ENCODE results near the gene ADPRS.

Gene ADPRS

GRCh38 chr1:36136535-36136934, 47.8 kb downstream of the ADPRS start:
- no peak for DNase-seq (ENCODE audit: extremely low read depth, insufficient read length)
- peaks cover 18% of the 10 kb centered on the region for H3K36me3 ChIP-seq (ENCODE audit: control insufficient read depth, insufficient read depth, low read length)
- no peaks in the 10 kb centered on the region for H3K27me3 ChIP-seq (replicated peaks; ENCODE audit: control insufficient read depth, insufficient read depth, low read length)
- no peak for TF ChIP-seq CTCF (IDR thresholded peaks at IDR 0.05; ENCODE audit: insufficient read depth, low read length, poor library complexity, severe bottlenecking)
- H3K4me3 ChIP-seq (replicated peaks; ENCODE audit: low read depth, low read length), result no peak overlapping the region

- no peaks in the 10 kb centered on the region for H3K27me3 ChIP-seq (replicated peaks; ENCODE audit: control insufficient read depth, insufficient read depth, low read length)
- no peak for DNase-seq (ENCODE audit: extremely low read depth, insufficient read length)
- no peak for TF ChIP-seq CTCF (IDR thresholded peaks at IDR 0.05; ENCODE audit: insufficient read depth, low read length, poor library complexity, severe bottlenecking)
These were observed 48.5 kb downstream of the ADPRS start for GRCh38 chr1:36137226-36137625.

GRCh38 chr1:36137776-36138175, 49.1 kb downstream of the ADPRS start:
- no peak for DNase-seq (ENCODE audit: extremely low read depth, insufficient read length)
- peaks cover 18% of the 10 kb centered on the region for H3K36me3 ChIP-seq (ENCODE audit: control insufficient read depth, insufficient read depth, low read length)
- no peak overlapping the region for H3K4me3 ChIP-seq (replicated peaks; ENCODE audit: low read depth, low read length)
- TF ChIP-seq CTCF (IDR thresholded peaks at IDR 0.05; ENCODE audit: insufficient read depth, low read length, poor library complexity, severe bottlenecking), result no peak
- no peaks in the 10 kb centered on the region for H3K27me3 ChIP-seq (replicated peaks; ENCODE audit: control insufficient read depth, insufficient read depth, low read length)

More at GRCh38 chr1:36137226-36137625, 48.5 kb downstream of the ADPRS start:
- Histone ChIP-seq H3K36me3 (ENCODE audit: control insufficient read depth, insufficient read depth, low read length) (peaks cover 18% of the 10 kb centered on the region), H3K4me3 (replicated peaks; ENCODE audit: low read depth, low read length) (no peak overlapping the region)

- peaks cover 18% of the 10 kb centered on the region for H3K36me3 ChIP-seq (ENCODE audit: control insufficient read depth, insufficient read depth, low read length)
- TF ChIP-seq CTCF (IDR thresholded peaks at IDR 0.05; ENCODE audit: insufficient read depth, low read length, poor library complexity, severe bottlenecking), result no peak
- no peaks in the 10 kb centered on the region for H3K27me3 ChIP-seq (replicated peaks; ENCODE audit: control insufficient read depth, insufficient read depth, low read length)
- H3K4me3 ChIP-seq (replicated peaks; ENCODE audit: low read depth, low read length), result no peak overlapping the region
- no peak for DNase-seq (ENCODE audit: extremely low read depth, insufficient read length)
These were observed 50.8 kb downstream of the ADPRS start for GRCh38 chr1:36139521-36139920.

GRCh38 chr1:36142121-36142520, 53.4 kb downstream of the ADPRS start:
- DNase-seq (ENCODE audit: extremely low read depth, insufficient read length), result no peak
- Histone ChIP-seq H3K36me3 (ENCODE audit: control insufficient read depth, insufficient read depth, low read length) (peaks cover 11% of the 10 kb centered on the region), H3K27me3 (replicated peaks; ENCODE audit: control insufficient read depth, insufficient read depth, low read length) (no peaks in the 10 kb centered on the region), H3K4me3 (replicated peaks; ENCODE audit: low read depth, low read length) (no peak overlapping the region)
- TF ChIP-seq CTCF (IDR thresholded peaks at IDR 0.05; ENCODE audit: insufficient read depth, low read length, poor library complexity, severe bottlenecking), result no peak

- H3K27me3 ChIP-seq (replicated peaks; ENCODE audit: control insufficient read depth, insufficient read depth, low read length), result no peaks in the 10 kb centered on the region
- TF ChIP-seq CTCF (IDR thresholded peaks at IDR 0.05; ENCODE audit: insufficient read depth, low read length, poor library complexity, severe bottlenecking), result no peak
- peaks cover 4% of the 10 kb centered on the region for H3K36me3 ChIP-seq (ENCODE audit: control insufficient read depth, insufficient read depth, low read length)
These were observed 54.7 kb downstream of the ADPRS start for GRCh38 chr1:36143424-36143823.

More at GRCh38 chr1:36143424-36143823, 54.7 kb downstream of the ADPRS start:
- no peak overlapping the region; the same call in 1 of the 2 replicates for H3K4me3 ChIP-seq (replicated peaks; ENCODE audit: low read depth, low read length)
- DNase-seq (ENCODE audit: extremely low read depth, insufficient read length), result no peak
